Hypothalamus (tissue), 51 donors: ENCODE results near the gene FCN1.
A peak's percentile ranks its signal among the peaks of the same experiment; 100 is the strongest.
"Not testable (repeated sequence)": the region's sequence is repeated elsewhere in the genome, so short reads cannot be mapped to it uniquely, and the experiment has no call there.

Experiments
- DNase-seq, 51 donors: peaks; one replicate each; lab custom pipeline; 2025; lab: John Stamatoyannopoulos, UW

Gene FCN1

DNA sequence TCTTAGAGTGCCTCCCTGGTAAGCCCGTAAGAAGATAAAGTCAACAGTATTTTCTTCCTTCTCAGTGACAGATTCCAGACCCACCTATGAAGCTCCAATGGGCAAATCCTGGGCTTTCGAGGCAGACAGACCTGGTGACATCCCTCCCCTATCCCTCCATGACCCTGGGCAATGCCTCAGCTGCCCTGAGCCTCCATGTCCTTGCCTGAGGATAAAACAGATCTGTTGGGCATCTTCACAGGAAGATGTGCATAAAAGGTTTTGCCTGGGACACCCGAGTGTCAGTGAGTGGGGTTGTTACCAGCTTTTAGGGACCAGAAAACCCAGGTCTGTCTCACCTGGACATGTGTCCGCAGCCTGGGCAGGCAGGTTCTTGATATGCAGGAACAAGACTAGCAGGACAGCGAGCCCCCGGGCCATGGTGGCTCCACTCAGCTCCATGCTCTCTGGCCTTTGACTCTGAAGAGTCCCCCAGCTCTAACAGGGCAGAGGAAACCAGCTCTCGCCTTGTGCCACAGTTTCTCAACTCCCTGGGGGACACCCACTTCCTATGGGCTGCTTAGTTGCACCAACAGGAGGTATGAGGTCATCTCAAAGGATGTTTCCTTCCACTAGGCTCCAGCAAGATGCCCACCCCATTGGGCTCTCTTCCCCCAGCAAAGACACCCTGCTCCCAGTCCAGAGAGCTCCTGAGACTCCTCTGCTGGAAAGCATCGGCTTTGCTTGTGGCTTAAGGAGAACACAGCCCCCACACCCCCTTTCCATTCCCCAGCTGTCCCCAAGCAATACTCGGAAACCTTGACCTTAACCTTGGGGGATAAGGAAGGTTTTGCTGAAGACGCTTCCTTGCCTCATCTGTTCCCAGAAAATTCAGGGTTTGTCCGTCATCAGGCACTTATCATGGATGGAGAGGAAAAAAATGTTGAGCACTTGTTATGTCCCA, at the start of gene FCN1:
Gene FCN1 (minus strand): TSS at position 482 of the 943 bp plus-strand sequence. CDS start 41 bp downstream, at position 441.
- no peak for DNase-seq

DNA sequence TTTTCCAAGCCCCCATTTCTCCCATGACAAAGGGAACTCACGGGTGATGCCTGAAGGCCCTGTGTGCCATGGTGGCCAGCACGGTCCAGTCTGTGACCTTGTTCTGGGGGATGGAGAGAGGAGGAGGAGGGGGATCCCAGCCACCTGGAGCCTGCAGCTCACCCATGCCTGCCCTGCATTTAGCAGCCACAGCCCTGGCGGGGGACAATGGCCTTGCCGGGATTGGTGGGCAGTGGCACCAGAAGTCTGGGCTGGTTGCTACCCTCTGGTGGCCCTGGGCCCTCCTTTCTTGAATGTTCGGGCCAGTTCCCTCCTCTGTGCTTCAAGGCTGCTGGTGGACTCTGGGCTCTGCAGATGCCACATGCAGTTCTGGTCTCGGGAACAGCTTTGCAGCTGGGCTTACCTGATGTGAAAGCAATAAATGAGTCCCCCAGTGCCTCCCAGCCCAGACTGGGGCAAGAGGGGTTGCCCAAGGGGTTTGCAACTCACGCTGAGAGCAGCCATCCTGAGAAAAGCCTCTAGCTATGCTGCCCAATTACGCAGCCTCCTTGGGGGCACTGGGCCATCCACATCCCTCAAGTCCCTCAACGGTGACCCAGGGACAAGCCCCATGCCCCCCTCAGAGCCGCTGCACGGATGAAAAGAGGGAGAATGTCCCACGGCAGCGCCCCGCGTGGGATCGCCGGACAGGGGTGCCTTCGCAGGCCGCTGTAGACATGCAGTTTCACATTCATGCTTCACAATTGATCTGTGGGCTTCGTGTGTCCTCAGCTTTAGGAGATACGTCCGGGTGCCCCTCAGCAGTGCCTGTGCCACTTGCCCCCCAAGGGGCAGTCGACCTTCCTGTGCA, 49.2 kb upstream of the FCN1 start:
- no peak for DNase-seq

DNA sequence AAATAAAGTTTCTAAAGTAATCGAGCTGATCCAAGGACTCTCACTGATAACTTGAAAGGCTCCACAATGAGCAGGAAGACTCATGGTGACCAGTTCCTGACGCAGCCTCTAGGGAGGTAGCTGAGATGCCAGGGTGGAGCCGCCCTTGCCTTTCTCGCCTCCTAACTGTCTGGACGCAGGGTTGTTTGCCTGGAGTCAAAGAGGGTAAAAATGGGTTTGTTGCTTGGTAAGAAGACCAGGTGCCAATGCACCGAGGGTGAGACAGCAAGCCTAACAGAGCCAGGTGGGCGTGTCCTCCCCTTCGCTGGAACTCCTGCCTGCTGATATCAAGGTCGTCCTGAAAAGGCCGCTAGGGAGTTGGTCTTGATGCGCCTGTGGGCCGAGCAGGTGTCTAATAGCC, 48.6 kb upstream of the FCN1 start:
- no peak for DNase-seq

DNA sequence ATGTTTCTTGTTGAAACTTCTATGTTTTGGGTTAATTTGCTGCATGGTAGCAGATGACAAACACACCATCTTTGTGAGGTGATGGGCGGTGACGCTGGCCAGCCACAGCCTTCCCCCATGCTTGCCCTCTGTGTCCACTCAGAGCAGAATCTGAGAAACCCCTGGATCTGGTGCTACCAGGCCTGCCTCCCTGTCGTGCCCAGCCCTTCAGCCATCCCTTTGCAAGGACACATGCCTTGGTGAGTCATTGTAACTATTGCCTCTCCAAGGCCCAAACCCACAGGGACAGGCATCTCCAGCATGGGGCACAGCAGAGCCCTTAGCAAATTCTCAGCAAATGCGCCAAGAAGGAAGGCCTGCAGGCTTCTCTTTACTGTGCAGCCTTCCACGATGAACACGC, 48.1 kb upstream of the FCN1 start:
- DNase-seq: no peak

DNA sequence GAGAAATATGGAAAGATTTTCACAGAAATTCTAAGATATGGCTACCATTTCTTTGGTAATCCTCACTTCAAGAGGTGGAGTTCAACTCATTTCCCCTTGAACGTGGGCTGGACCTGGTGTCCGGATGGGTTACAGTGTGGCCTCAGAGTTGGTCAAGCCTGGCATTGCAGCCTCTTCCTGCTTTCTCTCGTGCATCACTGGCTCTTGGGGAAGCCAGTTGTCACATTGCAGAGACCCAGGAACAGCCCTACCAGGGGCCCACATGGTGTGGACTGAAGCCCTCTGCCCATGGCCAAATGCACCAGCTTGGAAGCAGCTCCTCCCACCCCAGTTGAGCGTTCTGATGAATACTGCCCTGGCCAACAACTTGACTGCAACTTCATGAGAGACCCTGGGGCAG, 47.7 kb upstream of the FCN1 start:
- no peak for DNase-seq

DNA sequence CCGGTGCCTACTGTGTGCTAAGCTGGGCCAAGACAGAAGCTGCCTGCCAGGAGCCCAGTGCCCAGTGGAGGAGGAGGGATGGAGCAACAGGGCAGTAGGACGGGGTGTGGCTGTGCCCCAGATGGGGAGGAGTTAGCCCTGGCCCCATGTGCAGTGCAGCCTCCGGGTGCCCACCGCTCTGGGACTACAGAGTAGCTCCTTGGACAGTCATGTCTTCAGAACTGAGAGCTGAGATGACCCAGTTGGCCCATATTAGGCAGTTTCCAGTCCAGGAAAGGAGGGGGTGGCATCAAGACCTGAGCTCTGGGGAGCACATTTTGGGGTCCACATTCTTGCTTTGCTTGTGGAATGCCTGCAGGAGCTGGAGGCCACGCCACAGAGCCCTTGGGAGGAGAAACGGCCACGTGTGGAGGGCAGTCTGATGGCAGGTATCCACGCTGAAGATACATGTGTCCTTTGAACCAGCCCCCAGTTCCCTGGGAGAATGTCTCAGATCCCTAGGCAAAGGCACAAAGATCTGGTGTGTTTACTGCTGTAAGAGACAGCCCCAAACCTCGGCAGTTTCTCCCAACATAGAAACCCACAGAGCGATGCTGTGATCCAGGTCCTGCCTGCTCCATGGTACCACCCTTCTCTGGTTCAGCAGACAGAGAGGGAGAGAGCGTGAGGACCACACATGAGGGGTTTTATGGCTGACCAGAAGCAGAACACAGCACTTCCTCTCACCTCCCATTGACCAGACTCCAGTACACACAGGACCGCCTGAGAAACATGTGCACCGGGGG, 46.8 kb upstream of the FCN1 start:
- no peak for DNase-seq

DNA sequence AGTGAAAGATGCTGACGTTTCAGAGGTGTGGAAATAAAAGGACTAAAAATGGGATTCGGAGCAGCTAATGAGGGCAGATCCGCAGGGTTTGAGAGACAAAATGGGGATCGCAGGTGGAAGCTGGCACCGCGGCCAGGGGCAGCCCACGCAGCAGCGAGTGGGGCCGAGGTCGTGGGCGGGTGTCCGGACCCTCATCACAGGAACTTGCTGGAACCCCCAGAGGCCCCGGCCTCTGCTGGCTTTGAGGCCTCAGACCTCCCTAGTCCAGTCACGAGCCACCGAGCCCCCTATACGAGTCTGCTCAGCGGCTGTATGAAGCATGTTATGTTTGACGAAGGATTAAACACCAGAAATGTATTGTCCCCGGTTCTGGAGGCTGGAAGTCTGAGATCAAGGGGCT, 45.8 kb upstream of the FCN1 start:
- no peak for DNase-seq

DNA sequence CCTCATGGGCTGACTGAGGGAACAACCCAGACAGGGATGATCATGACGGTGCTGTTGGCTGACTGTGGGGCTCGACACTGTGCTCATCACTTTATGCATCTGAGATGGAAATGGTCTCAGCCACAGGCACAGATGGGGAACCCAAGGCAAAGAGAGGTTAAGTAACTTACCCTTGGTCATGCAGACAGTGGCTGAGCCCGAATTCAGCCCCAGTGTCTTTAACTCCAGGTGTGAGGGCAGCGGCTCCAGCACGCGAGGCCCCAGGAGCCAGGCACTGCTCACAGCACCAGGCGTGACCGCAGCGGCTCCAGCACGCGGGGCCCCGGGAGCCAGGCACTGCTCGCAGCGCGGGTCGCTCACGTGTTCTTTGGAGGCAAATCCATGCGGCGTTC, 45.3 kb upstream of the FCN1 start:
- DNase-seq: no peak

DNA sequence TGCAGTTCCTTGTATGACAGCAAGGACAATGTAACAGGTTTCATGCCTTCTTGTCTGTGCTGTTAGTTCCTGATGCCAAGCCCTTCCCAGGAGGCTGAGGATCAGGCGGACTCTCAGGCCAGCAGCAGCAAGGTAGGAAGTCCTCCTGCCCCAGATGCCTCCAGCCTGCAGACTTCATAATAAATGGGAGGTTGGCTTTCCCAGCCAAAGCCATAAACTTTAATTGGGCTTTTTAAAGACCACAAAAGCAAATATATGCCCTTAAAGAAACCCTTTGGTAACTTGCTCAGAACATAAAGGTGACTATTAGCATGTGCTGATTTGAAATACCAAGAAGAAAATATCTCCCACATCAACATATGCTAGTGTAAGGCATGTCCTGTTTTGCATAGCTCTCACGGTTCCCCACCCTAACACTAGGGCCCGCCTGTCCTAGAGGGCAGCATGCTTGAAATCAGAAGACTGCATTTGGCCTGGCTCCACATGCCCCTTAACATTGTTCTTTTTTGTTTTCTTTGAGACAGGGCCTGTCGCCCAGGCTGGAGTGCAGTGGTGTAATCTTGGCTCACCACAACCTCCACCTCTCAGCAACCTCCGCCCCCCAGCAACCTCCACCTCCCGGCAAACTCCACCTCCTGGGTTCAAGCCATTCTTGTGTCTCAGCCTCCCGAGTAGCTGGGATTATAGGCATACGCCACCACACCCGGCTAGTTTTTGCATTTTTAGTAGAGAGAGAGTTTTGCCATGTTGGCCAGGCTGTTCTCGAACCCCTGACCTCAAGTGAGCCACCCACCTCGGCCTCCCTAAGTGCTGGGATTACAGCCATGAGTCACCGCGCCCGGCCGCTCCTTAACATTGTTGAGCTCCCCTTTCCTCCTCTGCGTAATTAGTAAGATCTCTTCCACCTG, 44.6 kb upstream of the FCN1 start:
- DNase-seq: no peak

DNA sequence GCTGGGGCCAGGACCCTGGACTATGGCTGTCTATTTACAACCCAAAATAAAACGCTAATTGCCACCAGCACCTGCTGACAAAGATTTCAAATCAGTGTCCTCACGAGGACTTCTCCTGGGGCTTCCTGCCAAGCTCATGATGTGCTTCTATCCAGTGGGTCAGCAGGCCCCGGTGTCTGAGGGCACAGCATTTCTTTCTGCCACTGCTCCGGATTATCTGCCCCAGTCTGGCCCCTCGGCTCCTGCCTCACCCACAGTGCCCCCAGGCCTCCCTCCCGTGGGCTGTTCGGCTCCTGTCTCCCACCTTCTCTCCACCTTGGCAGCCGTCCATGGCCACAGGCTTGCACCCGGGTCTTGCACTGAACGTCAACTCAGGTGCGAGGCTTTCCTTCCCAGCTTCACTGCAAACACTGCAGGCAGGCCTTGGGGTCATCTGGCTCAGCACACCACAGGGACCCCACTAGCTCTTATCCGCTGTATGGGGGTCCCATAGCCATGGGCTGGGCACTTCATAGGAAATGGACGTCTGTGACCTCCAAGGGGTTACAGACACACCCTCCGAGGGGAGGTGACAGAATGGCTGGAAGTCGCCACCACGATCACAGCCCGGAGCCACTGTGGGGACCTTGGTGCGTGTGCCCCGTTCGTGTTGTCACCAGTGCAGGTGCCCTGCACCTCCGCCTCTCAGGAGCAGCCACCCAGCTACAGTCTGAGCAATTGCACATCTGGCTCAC, 43.8 kb upstream of the FCN1 start:
- DNase-seq: no peak

DNA sequence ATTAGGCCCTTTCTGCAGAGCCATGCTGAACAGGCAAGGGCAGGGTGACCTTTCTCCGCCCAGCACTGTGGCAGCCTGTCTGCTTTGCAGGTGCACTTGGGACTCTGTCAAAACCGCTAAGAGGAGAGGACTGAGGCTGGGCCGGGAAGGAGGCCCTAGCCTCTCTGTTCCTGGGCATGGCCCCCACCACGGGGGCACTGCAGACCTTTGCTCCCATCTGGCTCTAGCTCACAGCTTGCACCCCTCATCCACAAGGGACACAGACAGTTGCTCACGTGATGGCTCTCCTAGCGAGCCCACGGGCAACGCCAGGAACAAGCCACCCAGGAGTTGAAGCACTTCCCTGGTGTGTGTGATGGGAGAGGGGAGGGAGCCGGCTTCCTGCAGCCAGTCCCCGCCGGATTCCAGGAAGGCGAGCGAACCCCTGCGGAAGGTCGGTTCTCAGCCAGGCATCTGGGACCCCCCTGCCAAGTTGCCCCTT, 43.0 kb upstream of the FCN1 start:
- DNase-seq: no peak

DNA sequence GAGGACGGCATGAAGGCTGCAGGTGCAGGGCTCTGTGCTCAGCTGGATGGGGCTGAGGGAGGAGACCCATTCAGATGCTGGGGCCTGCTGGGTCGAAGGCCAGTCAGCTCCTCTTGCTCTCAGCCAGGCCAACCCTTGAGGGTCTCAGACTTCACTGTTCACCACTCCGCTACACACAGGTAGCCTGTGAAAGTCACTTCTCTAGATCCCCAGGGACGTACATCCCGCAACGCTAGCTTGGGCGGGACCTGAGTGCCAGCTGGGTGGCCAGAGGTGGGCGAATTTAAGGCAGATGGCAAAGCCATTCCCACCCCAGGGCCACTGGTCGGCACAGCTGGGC, 42.2 kb upstream of the FCN1 start:
- DNase-seq: no peak

DNA sequence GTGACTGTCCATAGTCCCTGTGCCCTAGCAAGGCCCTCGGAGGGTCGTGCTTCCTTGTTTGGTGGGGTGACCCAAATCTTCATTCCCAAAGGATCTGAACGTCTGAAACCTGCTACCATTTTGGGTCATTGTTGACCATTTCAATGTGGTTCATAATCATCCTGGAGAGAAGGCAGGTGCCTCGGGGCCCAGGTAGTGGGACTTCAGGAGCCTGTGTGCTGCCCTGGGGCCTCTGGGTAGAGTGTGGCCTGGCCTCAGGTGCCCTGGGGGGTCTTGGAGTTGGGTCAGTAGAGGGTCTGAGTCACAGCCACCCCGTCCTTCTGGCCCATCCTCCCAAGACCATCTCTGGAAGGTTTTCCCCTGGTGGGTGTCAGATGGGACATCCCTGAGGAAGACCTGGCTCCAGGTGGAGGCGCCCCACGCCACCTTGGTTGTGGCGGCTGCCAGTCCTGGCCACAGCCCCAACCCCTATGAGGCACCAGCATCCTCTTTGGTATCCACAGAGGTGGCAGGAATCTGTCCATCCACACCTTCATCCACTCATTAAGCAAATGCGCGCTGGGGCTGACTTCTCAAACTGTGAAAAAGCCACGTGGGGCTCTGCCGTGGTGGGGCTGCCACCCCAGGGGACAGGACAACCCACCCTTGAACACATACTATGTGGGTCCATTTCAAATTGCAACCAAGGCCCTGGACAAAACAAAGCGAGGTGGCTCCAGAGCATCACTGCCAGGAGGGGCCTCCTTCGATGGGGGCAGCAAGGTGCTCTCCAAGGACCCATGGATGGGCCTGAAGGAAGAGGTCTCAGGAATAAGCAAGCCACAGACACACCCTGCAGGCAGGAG, 41.6 kb upstream of the FCN1 start:
- no peak for DNase-seq

DNA sequence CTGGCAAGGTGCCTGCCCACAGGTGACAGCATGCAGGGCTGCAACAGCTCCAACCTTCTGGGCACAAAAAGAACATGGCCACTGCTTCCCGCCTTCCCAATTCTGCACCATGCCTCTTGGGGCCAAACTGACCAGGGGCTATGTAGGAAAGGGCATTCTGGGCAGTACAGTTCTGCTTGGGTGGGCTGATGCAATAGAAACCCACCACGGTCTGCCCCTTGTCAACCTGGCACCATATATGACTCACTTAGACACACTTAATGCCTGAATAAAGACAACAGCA, 40.2 kb upstream of the FCN1 start:
- no peak for DNase-seq

DNA sequence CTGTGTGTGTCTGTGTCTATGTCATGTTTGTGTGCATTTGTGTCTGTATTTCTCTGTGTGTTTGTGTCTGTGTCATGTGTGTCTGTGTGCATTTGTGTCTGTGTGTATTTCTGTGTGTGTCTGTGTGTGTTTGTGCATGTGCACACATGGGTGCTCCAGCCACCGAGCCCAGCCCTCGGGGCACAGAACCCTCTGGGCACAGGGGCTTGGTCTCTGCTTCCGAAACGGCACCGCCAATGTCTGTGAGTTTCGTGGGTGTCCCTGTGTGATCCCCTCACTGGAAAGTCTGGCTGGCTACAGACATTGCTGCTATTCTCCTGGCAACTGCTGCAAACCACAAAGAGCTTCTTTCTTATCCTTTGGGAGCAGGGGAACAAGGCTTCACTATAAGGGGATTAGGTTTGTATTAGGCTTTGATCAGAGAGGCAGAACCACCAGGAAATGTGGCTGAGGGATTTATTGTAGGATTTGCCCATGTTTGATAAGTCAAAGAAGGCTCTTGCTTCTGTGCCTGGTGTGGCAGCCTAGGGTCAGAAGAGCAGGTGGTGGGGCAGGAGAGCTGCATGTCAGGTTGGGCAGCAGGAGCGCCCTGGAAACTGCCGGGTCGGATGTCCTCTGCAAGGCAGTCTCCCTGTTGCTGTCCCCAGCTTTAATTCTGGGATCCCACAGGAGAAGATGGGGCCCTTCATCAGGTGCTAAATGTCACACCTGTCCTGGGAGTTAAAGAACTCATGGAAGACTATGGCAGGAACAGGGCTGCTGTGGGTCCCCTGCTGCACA, 39.6 kb upstream of the FCN1 start:
- DNase-seq: peak in 1 of 51 donors; percentile 10

DNA sequence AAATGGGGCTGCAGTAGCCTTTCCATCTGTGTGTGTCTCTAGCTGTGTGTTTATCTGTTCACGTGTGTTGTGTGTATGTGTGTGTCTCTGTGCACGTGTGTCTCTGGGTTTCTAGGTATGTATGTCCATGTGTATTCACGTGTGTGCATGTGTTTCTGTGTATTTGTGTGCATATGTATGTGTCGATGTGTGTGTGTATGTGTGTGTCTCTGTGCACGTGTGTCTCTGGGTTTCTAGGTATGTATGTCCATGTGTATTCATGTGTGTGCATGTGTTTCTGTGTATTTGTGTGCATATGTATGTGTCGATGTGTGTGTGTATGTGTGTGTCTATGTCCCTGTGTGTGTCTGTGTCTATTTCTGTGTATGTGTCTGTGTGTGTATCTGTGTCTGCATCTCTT, 38.7 kb upstream of the FCN1 start:
- not testable (repeated sequence) for DNase-seq

DNA sequence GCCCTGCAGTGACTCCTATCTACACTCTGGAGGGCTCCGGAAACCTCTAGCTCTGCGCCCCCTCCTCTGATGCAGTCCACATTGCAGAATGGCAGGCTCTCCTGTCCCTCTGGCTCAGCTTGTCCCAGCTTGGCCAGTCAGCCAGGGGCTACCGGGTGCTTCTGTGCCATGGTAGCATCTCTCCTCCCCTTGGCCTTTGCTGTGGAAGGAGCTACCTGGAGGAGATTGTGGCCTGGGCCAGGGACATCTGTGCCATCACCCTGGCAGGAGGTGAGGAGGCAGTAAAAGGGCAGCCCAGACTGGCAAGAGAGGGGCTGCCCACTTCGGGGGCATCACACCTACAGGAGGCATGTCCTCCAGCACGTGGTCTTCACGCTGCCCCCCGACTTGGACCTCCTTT, 38.1 kb upstream of the FCN1 start:
- no peak for DNase-seq

DNA sequence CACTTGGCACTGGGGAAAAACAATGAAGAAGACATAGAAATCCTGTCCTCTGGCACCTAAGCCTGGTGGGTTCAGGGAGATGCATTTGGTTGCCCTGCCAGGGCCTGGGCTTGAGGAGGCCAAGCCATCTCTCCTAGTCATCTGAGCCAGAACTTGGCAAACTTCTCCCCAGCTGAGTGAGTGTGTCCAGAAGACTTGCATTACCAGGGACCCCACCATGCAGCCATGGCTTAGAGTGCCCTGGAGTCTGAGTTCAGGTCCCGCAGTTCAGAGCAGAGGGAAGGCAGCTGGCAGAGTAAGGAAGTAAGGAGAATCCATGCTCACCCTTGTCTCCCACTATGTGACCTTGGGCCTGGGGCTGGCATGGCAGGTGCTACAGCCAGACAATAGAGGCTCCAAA, 37.4 kb upstream of the FCN1 start:
- no peak for DNase-seq
